ENCODE data around the gene PRKCB.

The PRKCB gene

GRCh38 chr16:23836404-23837311 lies 875 bp downstream of the PRKCB start:
- DNase-seq: no peak

- no peak for DNase-seq
These were observed 1.9 kb downstream of the PRKCB start for GRCh38 chr16:23837553-23838308.

- DNase-seq: no peak
These were observed 2.8 kb downstream of the PRKCB start for GRCh38 chr16:23838485-23839142.

- DNase-seq: no peak
These were observed 4.5 kb downstream of the PRKCB start for GRCh38 chr16:23840310-23840709.

- DNase-seq: no peak
These were observed 6.4 kb downstream of the PRKCB start for GRCh38 chr16:23842137-23842600.

GRCh38 chr16:23843143-23843542 lies 7.4 kb downstream of the PRKCB start:
- DNase-seq: no peak

GRCh38 chr16:23847251-23847650 lies 11.5 kb downstream of the PRKCB start:
- no peak for DNase-seq

- no peak for DNase-seq
These were observed 12.2 kb downstream of the PRKCB start for GRCh38 chr16:23847948-23848347.

GRCh38 chr16:23848958-23849357 lies 13.2 kb downstream of the PRKCB start:
- no peak for DNase-seq

- no peak for DNase-seq
These were observed 17.2 kb downstream of the PRKCB start for GRCh38 chr16:23852794-23853562.

- no peak for DNase-seq
These were observed 19.2 kb downstream of the PRKCB start for GRCh38 chr16:23855010-23855409.

GRCh38 chr16:23856251-23856709 lies 20.5 kb downstream of the PRKCB start:
- DNase-seq: no peak

- no peak for DNase-seq
These were observed 21.6 kb downstream of the PRKCB start for GRCh38 chr16:23857256-23857880.

- DNase-seq: no peak
These were observed 22.1 kb downstream of the PRKCB start for GRCh38 chr16:23857881-23858269.

GRCh38 chr16:23858542-23858941 lies 22.8 kb downstream of the PRKCB start:
- DNase-seq: no peak

GRCh38 chr16:23859713-23860269 lies 24.0 kb downstream of the PRKCB start:
- DNase-seq: no peak

- no peak for DNase-seq
These were observed 26.1 kb downstream of the PRKCB start for GRCh38 chr16:23861874-23862273.

- no peak for DNase-seq
These were observed 26.8 kb downstream of the PRKCB start for GRCh38 chr16:23862556-23862955.

- DNase-seq: no peak
These were observed 28.0 kb downstream of the PRKCB start for GRCh38 chr16:23863511-23864422.

- no peak for DNase-seq
These were observed 30.1 kb downstream of the PRKCB start for GRCh38 chr16:23865853-23866252.

GRCh38 chr16:23866621-23867020 lies 30.8 kb downstream of the PRKCB start:
- DNase-seq: no peak
